SK-N-SH treated with all-trans-retinoic acid at 6 μM for 48 hours (cell line): Measurements from ENCODE around the gene PMS2.

Source experiments
- ARNTL ChIP-seq: fragments of 450-650 bp; formaldehyde crosslinking; IDR thresholded peaks from 2 replicates; pipeline ENCODE4 v1.5.0; 2020; ENCODE audit warnings: low read depth, mild to moderate bottlenecking, moderate library complexity, borderline replicate concordance
- PATZ1 ChIP-seq: fragments of 250-450 bp; sonication (Bioruptor Pico); IDR thresholded peaks from 2 replicates; pipeline ENCODE4 v1.8.0; 2020; ENCODE audit warnings: mild to moderate bottlenecking, moderate library complexity, borderline replicate concordance
- PPARA ChIP-seq: fragments of 250-450 bp; sonication (Bioruptor Pico); IDR thresholded peaks from 2 replicates; pipeline ENCODE4 v1.5.0; 2020; ENCODE audit warnings: mild to moderate bottlenecking, borderline replicate concordance
- RARB ChIP-seq: fragments of 250-450 bp; sonication (Bioruptor Pico); IDR thresholded peaks from 2 replicates; pipeline ENCODE4 v1.8.0; 2021; ENCODE audit warnings: mild to moderate bottlenecking, moderate library complexity
- TOX ChIP-seq: fragments of 250-450 bp; sonication (Bioruptor Pico); IDR thresholded peaks from 2 replicates; pipeline ENCODE4 v1.8.0; 2021; ENCODE audit warnings: mild to moderate bottlenecking, moderate library complexity, borderline replicate concordance
- ZFP30 ChIP-seq: fragments of 450-650 bp; formaldehyde crosslinking; IDR thresholded peaks from 2 replicates; pipeline ENCODE4 v1.5.0; 2022; ENCODE audit warnings: mild to moderate bottlenecking, moderate library complexity
- ZNF70 ChIP-seq: fragments of 450-650 bp; formaldehyde crosslinking; IDR thresholded peaks from 2 replicates; pipeline ENCODE4 v1.5.0; 2020; ENCODE audit warnings: mild to moderate bottlenecking, moderate library complexity
- TF ChIP-seq, protein P1 (sequence below): fragments of 250-450 bp; sonication (Bioruptor Pico); IDR thresholded peaks from 2 replicates; pipeline ENCODE4 v1.5.0; 2020; ENCODE audit warnings: mild to moderate bottlenecking, moderate library complexity

GRCh38 chr7:6057316-6058129, 48.7 kb upstream of the PMS2 start:
- TF ChIP-seq ZNF70 (CRISPR knock-in tag) (no peak), TOX (CRISPR knock-in tag) (no peak), PATZ1 (CRISPR knock-in tag) (no peak), RARB (CRISPR knock-in tag) (no peak), ZFP30 (CRISPR knock-in tag) (no peak), ARNTL (no peak), PPARA (CRISPR knock-in tag) (no peak)
- TF ChIP-seq, protein P1, sequence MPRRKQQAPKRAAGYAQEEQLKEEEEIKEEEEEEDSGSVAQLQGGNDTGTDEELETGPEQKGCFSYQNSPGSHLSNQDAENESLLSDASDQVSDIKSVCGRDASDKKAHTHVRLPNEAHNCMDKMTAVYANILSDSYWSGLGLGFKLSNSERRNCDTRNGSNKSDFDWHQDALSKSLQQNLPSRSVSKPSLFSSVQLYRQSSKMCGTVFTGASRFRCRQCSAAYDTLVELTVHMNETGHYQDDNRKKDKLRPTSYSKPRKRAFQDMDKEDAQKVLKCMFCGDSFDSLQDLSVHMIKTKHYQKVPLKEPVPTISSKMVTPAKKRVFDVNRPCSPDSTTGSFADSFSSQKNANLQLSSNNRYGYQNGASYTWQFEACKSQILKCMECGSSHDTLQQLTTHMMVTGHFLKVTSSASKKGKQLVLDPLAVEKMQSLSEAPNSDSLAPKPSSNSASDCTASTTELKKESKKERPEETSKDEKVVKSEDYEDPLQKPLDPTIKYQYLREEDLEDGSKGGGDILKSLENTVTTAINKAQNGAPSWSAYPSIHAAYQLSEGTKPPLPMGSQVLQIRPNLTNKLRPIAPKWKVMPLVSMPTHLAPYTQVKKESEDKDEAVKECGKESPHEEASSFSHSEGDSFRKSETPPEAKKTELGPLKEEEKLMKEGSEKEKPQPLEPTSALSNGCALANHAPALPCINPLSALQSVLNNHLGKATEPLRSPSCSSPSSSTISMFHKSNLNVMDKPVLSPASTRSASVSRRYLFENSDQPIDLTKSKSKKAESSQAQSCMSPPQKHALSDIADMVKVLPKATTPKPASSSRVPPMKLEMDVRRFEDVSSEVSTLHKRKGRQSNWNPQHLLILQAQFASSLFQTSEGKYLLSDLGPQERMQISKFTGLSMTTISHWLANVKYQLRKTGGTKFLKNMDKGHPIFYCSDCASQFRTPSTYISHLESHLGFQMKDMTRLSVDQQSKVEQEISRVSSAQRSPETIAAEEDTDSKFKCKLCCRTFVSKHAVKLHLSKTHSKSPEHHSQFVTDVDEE (CRISPR knock-in tag): no peak
